Thoracic aorta (tissue), 2 donors: ENCODE data around the gene LDAF1. TPM values are rescaled to one million over a fixed set of nuclear protein-coding genes. Genes with fewer than 3 reads are reported as not detected.
"Not testable (repeated sequence)": the region's sequence is repeated elsewhere in the genome, so short reads cannot be mapped to it uniquely, and the experiment has no call there.

ENCODE experiments used
- ATAC-seq: fragments of 150-250 bp; one replicate; pipeline ENCODE4 v1.8.0; 2017; ENCODE audit warnings: low read depth; ENCODE audit not compliant: insufficient number of reproducible peaks, low FRiP score
- DNase-seq: peaks from one replicate; pipeline ENCODE4 v3.0.0-alpha.2; 2020; ENCODE audit warnings: low spot score
- H3K27ac ChIP-seq, 2 donors: fragments of 200-600 bp; sonication (generic); 1 replicate in 1 of 2; 2 replicates in 1 of 2; pipeline ENCODE4 v1.5.1; 2016; ENCODE audit warnings: mild to moderate bottlenecking in 2 of 2, moderate library complexity in 2 of 2
- H3K27me3 ChIP-seq: fragments of 200-600 bp; sonication (generic); replicated peaks from 2 replicates; pipeline ENCODE4 v1.6.0; 2016; ENCODE audit warnings: mild to moderate bottlenecking; ENCODE audit not compliant: insufficient read depth
- H3K36me3 ChIP-seq: fragments of 200-600 bp; sonication (generic); one replicate; pipeline ENCODE4 v1.5.1; 2016
- H3K4me1 ChIP-seq, 2 donors: fragments of 200-600 bp; sonication (generic); 1 replicate in 1 of 2; 2 replicates in 1 of 2; pipeline versions ENCODE4 v1.5.1 to v1.6.0; 2016; ENCODE audit warnings: low read depth in 2 of 2, mild to moderate bottlenecking in 1 of 2; ENCODE audit not compliant: control insufficient read depth in 1 of 2
- H3K4me3 ChIP-seq: fragments of 200-600 bp; sonication (generic); 2 replicates; pipeline ENCODE4 v1.5.1; 2016; ENCODE audit warnings: mild to moderate bottlenecking
- H3K9me3 ChIP-seq: fragments of 200-600 bp; sonication (generic); 2 replicates; pipeline ENCODE4 v1.5.1; 2016
- CTCF ChIP-seq: fragments of 200-600 bp; sonication (generic); IDR thresholded peaks from one replicate; pipeline ENCODE4 v1.5.1; 2019; ENCODE audit warnings: antibody characterized with exemption
- total RNA-seq, 2 donors: library from RNA; depleted of rRNA; stranded (reverse); fragments of >200 nt; gene quantifications; one replicate each; pipeline versions ENCODE4 v1.1.0 to v1.2.3, GENCODE V29; 2016

The LDAF1 gene
- total RNA-seq, 2 donors from 2014 or later = 110 to 112 TPM

GRCh38 chr16:21189311-21189710 lies 30.8 kb downstream of the LDAF1 start:
- Histone ChIP-seq H3K27ac (no peak overlapping the region), H3K27me3 (no peaks in the 10 kb centered on the region), H3K36me3 (no peaks in the 10 kb centered on the region), H3K9me3 (peaks cover 5% of the 10 kb centered on the region), H3K4me1 (peaks cover 0 to 7% of the 10 kb centered on the region in 2 donors), H3K4me3 (no peak overlapping the region)
- TF ChIP-seq CTCF = no peak
- DNase-seq (no peak), ATAC-seq (no peak)

- TF ChIP-seq CTCF = no peak
- peaks cover 0 to 7% of the 10 kb centered on the region in 2 donors for H3K4me1 ChIP-seq
- H3K27me3 ChIP-seq = no peaks in the 10 kb centered on the region
- H3K27ac ChIP-seq = no peak overlapping the region
- no peaks in the 10 kb centered on the region for H3K36me3 ChIP-seq
- H3K9me3 ChIP-seq = peaks cover 5% of the 10 kb centered on the region
- no peak overlapping the region for H3K4me3 ChIP-seq
- DNase-seq = no peak
- no peak for ATAC-seq
Observed at GRCh38 chr16:21190013-21190412, 31.5 kb downstream of the LDAF1 start.

- no peak for DNase-seq
- Histone ChIP-seq H3K4me1 (peaks cover 0 to 7% of the 10 kb centered on the region in 2 donors), H3K36me3 (no peaks in the 10 kb centered on the region), H3K27me3 (no peaks in the 10 kb centered on the region), H3K27ac (no peak overlapping the region), H3K9me3 (peaks cover 5% of the 10 kb centered on the region), H3K4me3 (no peak overlapping the region)
- no peak for ATAC-seq
- no peak for TF ChIP-seq CTCF
Observed at GRCh38 chr16:21190599-21190998, 32.1 kb downstream of the LDAF1 start.

GRCh38 chr16:21192991-21193390 lies 34.5 kb downstream of the LDAF1 start:
- no peaks in the 10 kb centered on the region for H3K36me3 ChIP-seq
- no peak for ATAC-seq
- peaks cover 5% of the 10 kb centered on the region for H3K9me3 ChIP-seq
- no peak overlapping the region for H3K4me3 ChIP-seq
- DNase-seq = no peak
- H3K4me1 ChIP-seq = peaks cover 0 to 6% of the 10 kb centered on the region in 2 donors
- H3K27ac ChIP-seq = no peak overlapping the region
- no peaks in the 10 kb centered on the region for H3K27me3 ChIP-seq
- TF ChIP-seq CTCF = no peak

- Histone ChIP-seq H3K27ac (no peak overlapping the region), H3K36me3 (no peaks in the 10 kb centered on the region), H3K4me3 (no peak overlapping the region), H3K9me3 (peaks cover 5% of the 10 kb centered on the region), H3K4me1 (no peaks in the 10 kb centered on the region), H3K27me3 (no peaks in the 10 kb centered on the region)
- DNase-seq = no peak
- no peak for ATAC-seq
- no peak for TF ChIP-seq CTCF
Observed at GRCh38 chr16:21194771-21195301, 36.4 kb downstream of the LDAF1 start.

GRCh38 chr16:21195330-21195729 lies 36.9 kb downstream of the LDAF1 start:
- ATAC-seq, DNase-seq, H3K4me1 ChIP-seq, H3K36me3 ChIP-seq, H3K4me3 ChIP-seq, H3K27me3 ChIP-seq, H3K9me3 ChIP-seq, H3K27ac ChIP-seq: not testable (repeated sequence)
